IgD-negative memory B cell (primary cell): ENCODE measurements around the gene AURKAIP1. TPM values are rescaled to one million over a fixed set of nuclear protein-coding genes. Genes with fewer than 3 reads are reported as not detected.
"Not testable (repeated sequence)": the region's sequence is repeated elsewhere in the genome, so short reads cannot be mapped to it uniquely, and the experiment has no call there.

ENCODE experiments used
- H3K27ac Mint-ChIP-seq, 3 donors: one replicate each; pipeline ENCODE4 v1.8.0; 2020 to 2022; ENCODE audit warnings: mild to moderate bottlenecking in 3 of 3, mixed read lengths in 3 of 3, moderate library complexity in 1 of 3
- H3K27me3 Mint-ChIP-seq: one replicate; pipeline ENCODE4 v1.8.0; 2021; ENCODE audit warnings: mixed read lengths
- H3K36me3 Mint-ChIP-seq: one replicate; pipeline ENCODE4 v1.8.0; 2020; ENCODE audit warnings: mild to moderate bottlenecking, mixed read lengths
- H3K4me1 Mint-ChIP-seq, 3 donors: one replicate each; pipeline ENCODE4 v1.8.0; 2020 to 2022; ENCODE audit warnings: mixed read lengths in 3 of 3, mild to moderate bottlenecking in 1 of 3
- H3K4me3 Mint-ChIP-seq, 4 donors: one replicate each; pipeline ENCODE4 v1.8.0; 2020 to 2022; ENCODE audit warnings: mild to moderate bottlenecking in 4 of 4, mixed read lengths in 4 of 4, moderate library complexity in 3 of 4
- H3K9me3 Mint-ChIP-seq, 3 donors: one replicate each; pipeline ENCODE4 v1.8.0; 2020 to 2021; ENCODE audit warnings: mixed read lengths in 3 of 3, mild to moderate bottlenecking in 1 of 3
- polyA plus RNA-seq: library from polyadenylated mRNA; unstranded; fragments of 300-500 nt; fragmentation: Illumina TruSeq; gene quantifications from one replicate; pipeline ENCODE4 v1.2.3, GENCODE V29; 2021

Gene AURKAIP1
- polyA plus RNA-seq, 1 donor from 2014 or later: 177 TPM

- Mint-ChIP-seq H3K27ac (no peak overlapping the region), H3K36me3 (peaks cover 1% of the 10 kb centered on the region), H3K27me3 (peaks cover 3% of the 10 kb centered on the region), H3K4me3 (no peak overlapping the region), H3K4me1 (peaks cover 2 to 4% (median 3%) of the 10 kb centered on the region in 3 donors), H3K9me3 (peaks cover 0 to 2% (median 0%) of the 10 kb centered on the region in 3 donors)
These were observed 40.7 kb upstream of the AURKAIP1 start for GRCh38 chr1:1415751-1416150.

- not testable (repeated sequence) for H3K4me1 Mint-ChIP-seq, H3K27me3 Mint-ChIP-seq, H3K36me3 Mint-ChIP-seq, H3K9me3 Mint-ChIP-seq, H3K27ac Mint-ChIP-seq
- peak overlapping the region in 1 of 4 donors; percentile 60 for H3K4me3 Mint-ChIP-seq
These were observed 37.4 kb upstream of the AURKAIP1 start for GRCh38 chr1:1412311-1412902.

GRCh38 chr1:1411626-1412025, 36.6 kb upstream of the AURKAIP1 start:
- no peaks in the 10 kb centered on the region for H3K36me3 Mint-ChIP-seq
- H3K27me3 Mint-ChIP-seq: peaks cover 1% of the 10 kb centered on the region
- no peak overlapping the region for H3K27ac Mint-ChIP-seq
- H3K4me3 Mint-ChIP-seq: peak overlapping the region in 1 of 4 donors; percentile 27
- peaks cover 0 to 2% (median 0%) of the 10 kb centered on the region in 3 donors for H3K9me3 Mint-ChIP-seq
- H3K4me1 Mint-ChIP-seq: peaks cover 3 to 10% (median 8%) of the 10 kb centered on the region in 3 donors

- H3K4me1 Mint-ChIP-seq: peaks cover 8 to 13% (median 8%) of the 10 kb centered on the region in 3 donors
- peak overlapping the region in 2 of 4 donors; percentile 12 to 72 for H3K4me3 Mint-ChIP-seq
- H3K36me3 Mint-ChIP-seq, H3K9me3 Mint-ChIP-seq, H3K27me3 Mint-ChIP-seq: not testable (repeated sequence)
- H3K27ac Mint-ChIP-seq: peak overlapping the region in 1 of 3 donors; percentile 83
These were observed 35.2 kb upstream of the AURKAIP1 start for GRCh38 chr1:1410238-1410637.

- Mint-ChIP-seq H3K4me1 (peaks cover 7 to 17% (median 15%) of the 10 kb centered on the region in 3 donors), H3K36me3 (peaks cover 6% of the 10 kb centered on the region), H3K4me3 (peak overlapping the region; percentile 90 to 97 (median 92)), H3K9me3 (no peaks in the 10 kb centered on the region), H3K27ac (peak overlapping the region; percentile 80 to 93 (median 81)), H3K27me3 (no peaks in the 10 kb centered on the region)
These were observed 32.8 kb upstream of the AURKAIP1 start for GRCh38 chr1:1407636-1408318.

- Mint-ChIP-seq H3K9me3 (no peaks in the 10 kb centered on the region), H3K4me1 (peaks cover 4 to 19% (median 15%) of the 10 kb centered on the region in 3 donors), H3K36me3 (peaks cover 7% of the 10 kb centered on the region), H3K27ac (peak within 1 kb of the TSS; percentile 81 to 93 (median 93)), H3K4me3 (peak within 1 kb of the TSS; percentile 90 to 97 (median 94)), H3K27me3 (no peaks in the 10 kb centered on the region)
These were observed 32.0 kb upstream of the AURKAIP1 start, which contains the start of gene MRPL20 for GRCh38 chr1:1406821-1407635. Gene MRPL20, minus strand, starts transcription at chr1:1407293. Its CDS starts 76 bp downstream, at chr1:1407217.

GRCh38 chr1:1406101-1406820, 31.3 kb upstream of the AURKAIP1 start:
- H3K27me3 Mint-ChIP-seq: no peaks in the 10 kb centered on the region
- no peaks in the 10 kb centered on the region for H3K9me3 Mint-ChIP-seq
- peak overlapping the region; percentile 81 to 93 (median 93) for H3K27ac Mint-ChIP-seq
- peak overlapping the region; percentile 90 to 97 (median 94) for H3K4me3 Mint-ChIP-seq
- H3K4me1 Mint-ChIP-seq: peaks cover 4 to 21% (median 15%) of the 10 kb centered on the region in 3 donors
- peaks cover 8% of the 10 kb centered on the region for H3K36me3 Mint-ChIP-seq

- H3K27me3 Mint-ChIP-seq: no peaks in the 10 kb centered on the region
- H3K9me3 Mint-ChIP-seq: no peaks in the 10 kb centered on the region
- H3K4me3 Mint-ChIP-seq: peak overlapping the region in 3 of 4 donors; percentile 4 to 99 (median 70)
- peak overlapping the region in 1 of 3 donors; percentile 57 for H3K27ac Mint-ChIP-seq
- H3K4me1 Mint-ChIP-seq: peaks cover 10 to 25% (median 15%) of the 10 kb centered on the region in 3 donors
- H3K36me3 Mint-ChIP-seq: peaks cover 8% of the 10 kb centered on the region
These were observed 28.6 kb upstream of the AURKAIP1 start for GRCh38 chr1:1403653-1404052.

- Mint-ChIP-seq H3K4me3 (peak overlapping the region in 2 of 4 donors; percentile 18 to 99), H3K4me1 (peaks cover 11 to 25% (median 20%) of the 10 kb centered on the region in 3 donors)
- H3K36me3 Mint-ChIP-seq, H3K27me3 Mint-ChIP-seq, H3K27ac Mint-ChIP-seq, H3K9me3 Mint-ChIP-seq: not testable (repeated sequence)
These were observed 27.9 kb upstream of the AURKAIP1 start for GRCh38 chr1:1402901-1403392.

- Mint-ChIP-seq H3K4me1 (peaks cover 15 to 28% (median 24%) of the 10 kb centered on the region in 3 donors), H3K27ac (peak overlapping the region in 1 of 3 donors; percentile 99), H3K36me3 (peaks cover 8% of the 10 kb centered on the region), H3K4me3 (peak overlapping the region; percentile 46 to 99 (median 69)), H3K27me3 (no peaks in the 10 kb centered on the region), H3K9me3 (no peaks in the 10 kb centered on the region)
These were observed 27.3 kb upstream of the AURKAIP1 start for GRCh38 chr1:1402072-1402900.

GRCh38 chr1:1401457-1402010, 26.5 kb upstream of the AURKAIP1 start:
- Mint-ChIP-seq H3K27ac (peak overlapping the region; percentile 23 to 99 (median 82)), H3K9me3 (no peaks in the 10 kb centered on the region), H3K4me3 (peak overlapping the region in 3 of 4 donors; percentile 46 to 99 (median 87)), H3K27me3 (no peaks in the 10 kb centered on the region), H3K36me3 (peaks cover 8% of the 10 kb centered on the region), H3K4me1 (peaks cover 15 to 28% (median 21%) of the 10 kb centered on the region in 3 donors)

GRCh38 chr1:1400576-1401456, 25.8 kb upstream of the AURKAIP1 start:
- peak overlapping the region; percentile 89 to 99 (median 94) for H3K4me3 Mint-ChIP-seq
- peaks cover 15 to 24% (median 18%) of the 10 kb centered on the region in 3 donors for H3K4me1 Mint-ChIP-seq
- H3K27me3 Mint-ChIP-seq: no peaks in the 10 kb centered on the region
- H3K27ac Mint-ChIP-seq: peak overlapping the region; percentile 91 to 99 (median 95)
- peaks cover 8% of the 10 kb centered on the region for H3K36me3 Mint-ChIP-seq
- H3K9me3 Mint-ChIP-seq: no peaks in the 10 kb centered on the region
